Right hindlimb (tissue), 1 donor: ENCODE data around the gene ZBTB7A.

Source experiments
- DNase-seq: peaks from one replicate; pipeline ENCODE4 v3.0.0-alpha.2; 2018

ZBTB7A gene

DNA sequence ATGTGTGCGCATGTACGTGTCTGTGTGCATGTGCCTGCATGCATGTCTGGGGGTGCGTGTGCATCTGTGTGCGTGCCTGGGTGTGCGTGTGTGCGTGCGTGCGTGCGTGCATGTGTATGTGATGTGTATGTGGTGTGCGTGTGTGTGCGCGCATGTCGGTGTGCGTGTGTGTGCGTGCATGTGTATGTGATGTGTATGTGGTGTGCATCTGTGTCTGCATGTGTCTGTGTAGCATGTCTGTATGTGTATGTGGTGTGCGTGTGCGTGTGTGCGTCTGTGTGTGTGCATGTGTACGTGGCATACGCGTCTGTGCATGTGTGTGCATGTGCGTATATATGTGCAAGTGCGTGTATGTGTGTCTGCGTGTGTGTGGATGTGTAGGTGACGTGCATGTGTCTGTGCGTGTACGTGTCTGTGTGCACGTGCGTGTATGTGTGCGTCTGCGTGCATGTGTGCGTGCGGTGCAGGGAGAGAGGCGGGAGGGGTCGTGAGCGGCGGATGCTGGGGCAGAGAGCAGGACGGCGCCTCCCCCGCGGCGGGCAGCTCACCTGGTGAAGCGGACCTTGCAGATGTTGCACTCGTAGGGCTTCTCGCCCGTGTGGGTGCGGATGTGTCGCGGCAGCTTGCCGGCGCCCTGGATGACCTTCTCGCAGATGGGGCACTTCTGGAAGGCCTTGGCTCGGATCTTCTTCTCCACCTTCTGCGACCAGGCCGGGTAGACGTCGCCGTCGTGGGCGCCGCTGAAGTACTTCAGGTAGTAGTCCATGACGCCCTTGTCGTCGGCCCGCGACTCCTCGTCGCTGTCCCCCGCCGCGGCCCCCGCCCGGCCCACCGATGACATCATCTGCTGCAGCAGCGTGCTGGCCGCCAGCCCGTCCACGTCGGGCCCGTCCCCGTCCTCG, 13.0 kb downstream of the ZBTB7A start:
- no peak for DNase-seq

DNA sequence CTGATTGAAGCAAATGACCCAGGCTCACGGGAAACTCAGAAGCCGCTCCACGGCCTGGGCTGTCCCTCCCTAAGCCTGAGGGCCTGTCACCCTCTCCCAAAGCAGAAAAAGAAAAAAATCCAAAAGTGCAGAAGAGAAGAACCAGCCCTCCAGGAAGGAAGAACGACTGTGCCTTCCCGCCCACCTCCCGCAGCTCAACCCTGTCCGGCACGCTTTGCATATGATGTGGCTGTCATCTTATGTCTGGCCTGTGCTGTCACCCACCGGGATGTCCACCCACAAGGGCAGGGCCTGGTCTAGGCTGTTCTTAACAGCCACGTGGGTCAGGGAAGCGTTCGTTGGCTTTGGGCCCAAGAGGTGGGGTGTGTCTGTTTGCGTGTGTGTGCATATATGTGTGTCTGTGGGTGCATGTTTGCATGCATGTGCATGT, 13.7 kb downstream of the ZBTB7A start:
- DNase-seq = no peak

DNA sequence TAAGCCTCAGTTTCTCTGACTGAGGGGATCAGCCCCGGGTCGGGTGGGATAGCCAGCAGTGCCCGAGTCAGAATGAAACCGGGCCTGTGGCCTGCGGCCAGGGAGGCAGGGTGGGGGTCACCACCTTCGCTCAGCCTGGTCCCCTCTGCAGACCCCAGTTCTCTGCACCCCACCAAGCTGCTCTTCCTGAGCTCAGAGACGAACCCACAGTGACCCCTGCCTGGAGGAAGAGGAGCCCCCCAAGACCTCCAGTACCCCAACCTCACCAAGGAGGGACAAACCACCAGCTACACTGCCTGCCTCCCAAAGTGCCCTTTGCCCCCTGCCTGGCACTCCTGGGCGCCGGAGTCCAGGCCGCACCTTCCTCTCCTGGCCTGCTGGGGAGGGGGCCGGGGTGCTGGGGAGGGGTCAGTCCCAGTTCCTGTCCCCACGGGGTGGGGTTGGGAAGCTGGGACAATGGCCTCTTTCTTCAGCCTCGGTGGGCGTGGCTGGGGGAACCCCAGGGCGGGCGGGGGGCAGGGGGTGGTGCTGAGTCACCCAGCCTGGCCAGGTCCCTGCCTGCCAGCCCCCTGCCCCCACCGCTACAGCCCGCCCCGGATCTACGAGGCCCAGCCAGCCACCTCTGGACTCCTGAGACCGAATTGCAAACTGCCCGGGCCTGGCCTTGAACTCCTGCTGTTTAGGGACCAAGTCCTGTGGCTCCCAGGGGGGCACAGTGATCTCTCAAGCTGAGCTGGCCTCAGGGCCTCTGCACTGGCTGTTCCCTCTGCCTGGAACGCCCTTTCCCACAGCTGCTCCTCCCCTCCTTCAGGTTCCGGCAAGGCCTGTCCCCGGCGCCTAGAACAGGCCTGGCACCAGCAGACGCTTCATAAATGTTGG, 14.3 kb downstream of the ZBTB7A start:
- DNase-seq = peak; percentile 30

DNA sequence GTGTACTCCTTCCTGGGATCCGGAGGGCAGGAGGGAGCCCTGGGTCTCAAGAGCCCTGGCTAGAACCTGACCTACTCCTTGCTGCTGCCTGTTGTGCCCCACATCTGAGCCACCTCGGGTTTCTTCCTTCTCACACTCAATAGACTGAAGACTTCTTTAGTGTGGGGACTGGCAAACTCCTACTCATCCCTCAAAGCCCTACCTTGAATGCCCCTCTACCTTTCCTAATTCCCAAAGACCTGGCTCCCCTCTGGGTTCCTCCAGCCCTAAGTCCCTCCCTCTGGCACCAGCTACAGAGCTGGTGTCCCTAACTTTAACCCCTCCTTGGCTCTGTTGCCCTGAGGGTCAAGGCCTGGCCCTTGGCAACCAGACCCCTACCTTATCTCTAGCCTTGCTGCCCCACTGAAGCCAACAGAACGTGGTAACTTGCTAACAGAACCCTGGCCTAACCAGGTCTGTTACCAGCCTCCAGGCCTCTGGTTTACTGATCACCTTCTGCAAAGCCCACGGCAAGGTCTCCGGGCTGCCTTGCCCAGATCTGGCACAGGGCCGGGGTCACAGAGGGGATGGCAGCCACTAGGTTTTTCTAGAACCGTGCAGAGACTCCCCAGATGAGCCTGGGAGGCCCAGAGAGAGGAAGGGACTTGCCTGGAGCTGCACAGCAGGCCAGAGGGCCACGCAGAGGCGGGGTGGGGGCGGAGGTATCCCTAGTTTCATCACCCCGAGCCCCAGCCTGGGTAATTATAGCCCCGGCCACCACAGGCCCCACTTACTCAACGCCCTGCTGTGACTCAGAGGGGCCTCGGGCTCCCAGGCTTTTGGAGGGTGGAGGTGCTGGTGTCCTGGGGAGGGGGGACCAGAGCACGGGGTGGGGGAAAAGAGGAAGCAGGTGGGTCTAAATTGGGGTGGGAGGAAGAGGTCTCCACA, 15.3 kb downstream of the ZBTB7A start:
- DNase-seq = no peak

DNA sequence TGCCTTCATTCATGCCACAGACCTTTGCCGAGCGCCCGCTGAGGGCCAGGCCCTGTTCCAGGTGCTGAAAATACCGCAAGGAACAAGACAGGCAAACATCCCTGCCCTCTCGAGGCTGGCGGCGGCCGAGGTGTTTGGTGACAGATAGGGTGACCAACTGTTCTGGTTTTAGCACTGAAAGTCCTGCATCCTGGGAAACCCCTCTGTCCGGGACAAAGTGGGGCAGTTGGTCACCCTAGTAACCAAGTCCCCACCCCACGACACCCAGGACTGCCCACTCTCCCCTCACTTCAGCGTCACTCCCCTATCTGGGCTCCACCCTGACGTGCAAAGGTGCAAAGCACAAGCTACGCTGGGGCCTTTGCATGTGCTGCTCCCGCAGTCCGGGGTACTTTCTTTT, 17.3 kb downstream of the ZBTB7A start:
- DNase-seq = no peak

DNA sequence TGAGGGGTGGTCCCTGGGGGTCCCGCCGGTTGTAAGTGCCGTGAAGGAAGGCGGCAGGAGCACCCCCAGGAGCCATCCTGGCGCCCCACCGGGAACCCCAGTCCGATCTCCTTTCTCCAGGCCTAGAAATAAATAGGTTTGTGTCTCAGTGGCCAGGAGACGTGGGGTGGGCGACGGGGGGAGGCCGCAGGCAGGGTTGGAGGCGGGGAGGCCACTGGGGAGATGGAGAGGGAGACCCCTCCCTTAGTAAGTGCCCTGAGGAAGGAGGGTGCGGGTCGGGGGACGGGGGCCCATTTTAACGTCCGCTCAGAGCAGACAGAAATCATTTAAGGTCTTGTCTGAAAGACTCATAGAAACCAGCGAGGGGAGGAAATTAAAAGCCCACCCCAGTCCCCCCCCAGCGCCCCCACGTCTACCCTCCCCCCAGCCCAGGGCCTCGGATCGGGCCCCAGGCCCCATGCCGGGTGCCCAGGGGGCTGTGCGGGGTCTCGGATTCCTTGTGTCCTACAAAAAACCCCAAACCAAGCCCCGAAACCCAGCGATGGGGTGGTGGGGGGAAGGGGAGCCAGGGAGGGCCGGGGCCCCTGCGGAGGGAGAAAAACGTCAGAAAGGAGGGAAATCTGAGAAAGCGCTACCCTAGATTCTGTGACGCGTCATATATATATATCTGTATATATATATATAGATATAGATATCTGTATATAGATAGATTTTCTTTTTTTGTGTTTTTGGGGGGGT, 19.6 kb downstream of the ZBTB7A start:
- no peak for DNase-seq

DNA sequence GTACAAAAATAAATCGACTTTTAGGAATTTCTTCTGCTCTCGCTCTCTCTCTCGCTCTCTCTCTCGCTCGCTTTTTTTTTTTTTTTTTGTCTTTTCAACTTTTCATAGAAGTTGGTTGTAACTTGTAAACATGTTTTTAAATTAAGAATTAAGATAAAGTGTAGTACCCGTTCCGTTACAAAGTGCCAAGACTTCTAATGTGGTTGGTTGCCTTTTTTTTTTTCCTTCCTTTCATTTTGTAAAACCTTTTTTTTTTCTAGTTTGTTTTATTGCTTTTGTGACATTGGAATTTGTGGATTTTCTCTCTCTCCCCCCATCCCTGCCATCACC, 20.4 kb downstream of the ZBTB7A start:
- no peak for DNase-seq

DNA sequence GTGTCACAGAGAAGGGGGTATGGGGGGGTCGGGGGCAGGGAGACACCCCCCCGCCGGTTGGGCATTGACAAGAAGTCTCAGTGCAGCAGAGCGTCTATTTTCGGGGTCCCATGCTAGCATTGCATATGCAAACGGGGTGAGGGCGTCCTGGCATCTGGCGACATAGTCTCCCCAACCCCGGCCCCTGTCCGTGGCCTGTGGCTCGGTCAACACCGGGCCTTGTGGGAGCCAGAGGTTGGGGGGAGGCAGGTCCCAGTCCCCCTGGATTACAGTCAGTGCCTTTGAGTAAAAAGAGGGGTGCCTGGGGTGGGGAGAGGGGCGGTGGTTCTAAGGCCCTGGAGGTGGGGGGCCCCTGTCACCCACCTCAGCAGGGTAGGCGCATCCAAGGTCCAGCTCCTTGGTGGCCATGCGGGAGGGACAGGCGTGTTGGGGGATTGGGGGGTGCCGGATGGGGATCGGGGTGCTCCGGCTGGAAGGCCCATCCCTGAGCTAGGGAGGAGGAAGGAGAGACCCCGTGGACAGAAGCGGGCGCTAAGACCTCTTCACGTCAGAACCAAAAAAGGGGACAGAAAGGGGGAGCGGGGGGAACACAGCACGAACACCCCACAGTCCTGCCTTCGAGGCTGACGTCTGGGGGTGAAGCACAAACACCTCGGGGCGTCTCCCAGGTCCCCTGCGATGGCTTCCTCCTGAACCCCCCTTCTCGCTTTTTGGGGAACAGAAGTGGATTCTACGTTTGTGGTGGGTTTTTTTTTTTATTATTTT, 20.9 kb downstream of the ZBTB7A start:
- DNase-seq = no peak

DNA sequence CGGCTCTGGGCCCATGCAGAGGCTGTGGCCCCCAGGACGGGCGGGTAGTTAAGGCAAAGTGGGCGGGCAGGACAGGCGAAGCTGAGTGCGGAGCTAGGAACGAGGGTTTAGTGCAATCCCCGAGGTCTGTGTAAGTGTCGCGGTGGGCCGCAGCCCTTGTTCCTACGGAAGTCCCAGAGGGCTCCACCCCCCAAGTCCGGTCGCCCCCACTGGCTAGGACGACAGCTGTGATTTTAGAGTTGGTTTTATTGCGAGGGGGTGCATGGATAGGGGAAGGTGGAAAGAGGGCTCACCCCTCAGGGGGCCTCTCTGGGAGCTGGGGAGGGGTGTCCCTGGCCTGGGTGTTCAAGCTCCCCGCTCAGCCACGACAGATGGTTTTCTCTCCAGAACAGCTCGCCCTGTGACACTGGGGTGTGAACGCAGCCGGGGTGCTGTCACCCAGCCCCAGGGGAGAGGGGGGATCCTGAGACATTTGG, 21.7 kb downstream of the ZBTB7A start:
- no peak for DNase-seq

DNA sequence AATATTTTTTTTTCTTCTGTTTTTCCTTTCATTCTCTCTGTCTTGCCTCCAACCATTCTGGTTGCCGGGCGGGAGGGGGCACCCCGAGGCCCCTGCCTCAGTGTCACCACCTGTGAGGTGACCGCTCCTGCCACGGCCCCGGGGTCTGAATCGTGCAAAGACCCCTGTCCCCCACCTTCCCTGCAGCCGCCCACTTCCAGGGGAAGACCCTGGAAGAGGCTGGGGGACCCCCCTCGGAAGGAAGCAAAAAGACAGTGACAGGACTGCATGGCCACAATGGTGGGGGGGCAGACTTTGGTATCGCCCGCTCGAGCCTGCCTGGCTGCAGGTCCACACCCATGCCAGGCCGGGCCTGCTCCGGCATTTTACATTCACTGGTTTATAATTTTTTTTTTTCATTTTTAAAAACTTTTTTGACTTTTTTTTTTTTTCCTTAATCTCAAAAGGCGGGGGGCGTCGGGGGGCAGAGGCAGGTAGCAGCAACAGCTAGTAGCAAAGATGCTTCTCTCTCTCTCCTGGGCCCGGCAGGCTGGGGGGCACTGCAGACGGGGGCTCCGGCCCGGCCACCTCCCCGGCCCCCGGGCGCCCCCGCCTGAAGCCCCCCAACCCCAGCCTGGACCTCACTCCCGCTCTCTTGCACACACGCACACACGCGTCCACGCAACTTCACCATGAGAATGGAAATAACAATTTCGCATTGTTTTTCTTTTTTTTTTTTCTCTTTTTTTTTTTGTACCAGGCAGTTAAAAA, 22.6 kb downstream of the ZBTB7A start:
- no peak for DNase-seq

DNA sequence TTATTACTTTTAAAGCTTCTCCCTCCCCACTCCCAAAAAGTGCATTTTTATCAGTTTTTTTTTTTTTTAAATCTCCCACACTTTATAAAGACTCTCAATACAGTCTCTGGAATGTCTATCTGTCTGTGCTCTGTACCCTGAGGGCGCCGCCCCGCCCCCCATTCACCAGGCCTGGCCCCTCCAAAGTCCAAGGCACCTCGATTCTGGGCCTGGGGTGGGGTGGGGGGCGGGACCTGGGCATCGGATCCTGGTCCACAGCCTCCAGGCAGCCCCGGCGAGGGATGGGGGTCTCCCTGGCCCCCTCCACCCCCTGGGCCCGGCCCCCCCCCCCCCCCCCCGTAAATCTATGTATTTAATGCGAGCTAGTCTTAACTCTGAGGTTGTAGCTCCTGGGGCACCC, 23.3 kb downstream of the ZBTB7A start:
- DNase-seq = no peak

DNA sequence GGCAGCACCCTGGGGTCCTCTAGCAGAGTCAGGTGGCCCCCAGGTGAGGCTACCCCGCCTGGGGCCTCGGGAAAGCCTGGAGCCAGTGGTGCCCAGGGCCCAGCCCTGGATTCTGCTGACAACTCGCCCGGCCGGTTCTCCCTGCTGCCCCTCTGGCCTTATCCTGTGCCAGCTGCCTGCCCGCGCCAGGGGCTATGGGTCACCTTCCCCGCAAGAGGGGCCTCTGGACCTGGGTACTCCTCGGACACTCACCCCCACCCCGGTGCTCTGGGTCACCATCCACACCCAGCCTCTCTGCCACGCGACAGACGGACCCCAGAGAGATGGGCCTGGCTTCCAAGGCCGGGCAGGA, 24.0 kb downstream of the ZBTB7A start:
- no peak for DNase-seq

DNA sequence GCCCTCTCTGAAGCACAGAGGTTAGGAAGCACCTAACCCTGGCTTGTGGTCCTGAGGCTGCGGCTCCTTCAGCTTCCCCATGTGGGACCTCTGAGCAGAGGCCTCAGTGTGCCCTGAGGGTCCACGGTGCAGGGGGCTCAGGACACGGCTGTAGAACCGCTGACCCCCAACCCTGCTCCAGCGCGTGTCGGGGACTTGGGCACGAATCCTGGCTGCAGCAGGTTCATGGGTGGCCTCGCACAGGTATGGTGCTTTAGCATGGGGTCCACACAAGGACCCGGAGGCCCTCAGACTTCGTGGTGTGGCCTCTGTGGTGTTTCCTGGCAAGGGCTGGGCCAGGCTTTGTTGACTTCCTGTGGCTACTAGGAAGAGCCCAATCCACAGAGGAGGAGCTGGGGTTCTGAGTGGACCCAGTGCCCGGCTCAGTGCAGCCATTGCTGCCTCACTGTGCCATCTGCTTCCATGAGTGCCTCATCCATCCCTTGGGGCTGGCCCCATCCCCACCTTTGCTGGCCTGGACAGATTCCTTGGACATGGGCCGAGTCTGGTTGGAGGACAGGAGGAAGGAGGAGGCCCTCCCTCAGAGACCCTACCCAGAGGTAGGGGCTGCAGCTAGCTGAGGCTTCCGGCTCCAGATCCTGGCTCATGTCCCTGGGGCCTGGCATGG, 24.5 kb downstream of the ZBTB7A start:
- DNase-seq = no peak

DNA sequence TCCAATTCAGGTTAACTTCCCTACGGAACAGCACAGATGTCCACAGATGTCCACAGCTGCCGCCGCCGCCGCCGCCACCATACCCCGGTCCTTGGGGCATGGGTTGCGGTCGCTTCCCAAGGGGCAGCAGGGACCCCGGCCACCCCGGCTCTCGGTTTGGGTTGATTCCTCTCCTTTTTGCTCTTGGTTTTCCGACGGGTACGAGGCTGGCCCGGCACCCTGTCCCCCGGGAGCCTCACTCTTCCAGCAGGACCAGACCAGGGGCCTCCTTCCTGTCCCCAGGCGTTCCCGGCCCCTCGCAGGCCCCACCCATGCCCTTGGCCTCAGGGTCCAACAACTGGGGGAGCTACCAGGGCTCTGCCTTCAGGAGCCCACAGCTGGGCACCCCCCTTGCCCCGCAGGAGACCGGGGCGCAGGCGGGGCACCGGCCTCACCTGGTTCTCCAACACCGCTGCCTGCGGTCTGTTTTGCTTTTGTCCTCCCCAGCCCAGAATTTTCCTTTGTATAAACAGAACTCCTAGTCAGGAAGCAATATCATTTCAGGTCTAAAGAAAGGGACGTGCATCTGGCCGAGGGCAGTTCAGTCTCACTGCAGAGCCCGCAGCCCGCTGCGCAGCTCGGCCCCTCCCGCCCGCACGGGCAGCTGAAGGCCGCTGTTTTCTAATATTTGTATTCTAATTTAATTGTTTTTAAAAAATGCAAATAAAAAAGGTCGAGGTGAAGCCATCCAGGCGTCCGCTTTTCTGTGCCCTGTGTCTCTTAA, 27.9 kb downstream of the ZBTB7A start:
- no peak for DNase-seq

DNA sequence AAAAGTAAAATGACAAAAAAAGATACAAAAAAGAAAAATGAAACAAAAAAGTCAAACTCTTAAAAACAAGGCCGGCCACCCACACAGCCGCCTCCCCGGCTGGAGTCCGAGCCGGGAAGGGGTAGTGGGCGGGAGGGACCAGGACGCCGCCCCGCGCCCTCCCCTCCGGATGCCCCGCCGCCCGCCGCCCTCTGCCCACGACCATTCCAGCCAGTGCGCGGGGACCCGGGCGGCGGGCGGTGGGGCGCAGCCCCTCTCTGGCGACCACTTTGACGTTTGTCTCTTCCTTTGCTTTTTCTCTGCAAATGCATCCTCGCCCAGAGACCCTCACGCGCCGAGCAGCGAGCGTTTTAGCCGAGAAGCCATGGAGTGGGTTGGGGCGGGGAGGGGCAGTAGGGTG, 28.6 kb downstream of the ZBTB7A start:
- DNase-seq = no peak

DNA sequence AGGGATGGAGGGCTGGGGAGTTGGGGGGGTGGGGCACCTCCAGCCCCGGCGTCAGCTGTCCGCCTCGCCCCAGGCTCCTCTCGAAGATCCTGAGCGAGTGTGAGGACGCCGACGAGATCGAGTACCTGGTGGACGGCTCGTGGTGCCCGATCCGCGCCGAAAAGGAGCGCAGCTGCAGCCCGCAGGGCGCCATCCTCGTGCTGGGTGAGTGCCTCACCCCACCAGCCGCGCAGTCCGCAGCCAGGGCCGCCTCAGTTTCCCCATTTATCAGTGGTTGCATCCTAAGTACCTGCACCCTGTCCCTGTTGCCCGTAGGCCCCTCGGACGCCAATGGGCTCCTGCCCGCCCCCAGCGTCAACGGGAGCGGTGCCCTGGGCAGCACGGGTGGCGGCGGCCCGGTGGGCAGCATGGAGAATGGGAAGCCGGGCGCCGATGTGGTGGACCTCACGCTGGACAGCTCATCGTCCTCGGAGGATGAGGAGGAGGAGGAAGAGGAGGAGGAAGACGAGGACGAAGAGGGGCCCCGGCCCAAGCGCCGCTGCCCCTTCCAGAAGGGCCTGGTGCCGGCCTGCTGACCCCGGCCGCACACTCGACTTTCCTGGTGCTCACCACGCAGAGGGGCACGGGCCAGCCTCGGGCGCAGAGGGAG, 29.3 kb downstream of the ZBTB7A start:
- no peak for DNase-seq

DNA sequence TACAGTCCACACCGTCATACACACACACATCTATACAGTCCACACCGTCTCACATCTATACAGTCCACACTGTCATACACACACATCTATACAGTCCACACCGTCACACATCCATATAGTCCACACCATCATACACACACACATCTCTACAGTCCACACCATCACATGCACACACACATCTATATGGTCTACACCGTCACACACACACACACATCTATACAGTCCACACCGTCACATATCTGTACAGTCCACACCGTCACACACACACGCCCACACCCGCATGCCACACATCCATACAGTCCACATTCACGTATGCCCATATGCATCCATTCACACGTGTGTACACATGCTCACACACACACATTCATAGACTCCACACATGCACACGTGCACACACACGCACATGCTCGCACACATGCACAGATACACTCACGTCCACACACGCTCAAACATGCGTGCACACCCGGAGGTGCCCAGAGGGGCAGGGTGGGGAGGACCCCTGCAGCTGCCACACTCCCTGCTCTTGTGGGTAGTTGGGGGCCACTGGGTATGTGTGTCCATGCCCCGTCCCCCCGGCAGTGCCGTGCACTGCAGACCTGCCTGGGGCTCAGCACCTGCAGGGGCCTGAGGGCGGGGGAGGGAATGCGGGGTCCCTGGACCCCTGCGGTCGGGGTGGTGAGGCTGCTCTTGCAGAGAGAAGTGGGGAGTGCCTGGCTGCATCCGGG, 30.0 kb downstream of the ZBTB7A start:
- no peak for DNase-seq

DNA sequence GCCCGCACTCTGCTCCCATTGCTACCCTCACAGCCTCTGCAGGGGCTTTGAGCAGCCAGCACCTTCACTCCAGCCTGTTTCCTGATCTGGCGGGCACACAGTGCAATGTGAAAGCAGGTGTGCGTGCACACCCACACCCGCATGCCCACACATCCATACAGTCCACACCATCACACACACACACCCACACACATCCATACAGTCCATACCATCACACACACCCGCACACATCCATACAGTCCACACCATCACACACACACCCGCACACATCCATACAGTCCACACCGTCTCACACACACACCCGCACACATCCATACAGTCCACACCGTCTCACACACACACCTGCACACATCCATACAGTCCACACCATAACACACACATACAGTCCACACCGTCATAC, 31.1 kb downstream of the ZBTB7A start:
- no peak for DNase-seq
